Fibroblast of villous mesenchyme (primary cell): Measurements from ENCODE around the gene TMEM72. TPM values are rescaled to one million over a fixed set of nuclear protein-coding genes. Genes with fewer than 3 reads are reported as not detected.

Experiments
- DNase-seq: peaks from one replicate; pipeline ENCODE4 v3.0.0-alpha.2; 2010; ENCODE audit warnings: low read depth
- H3K4me3 ChIP-seq: 2 replicates; pipeline ENCODE4 v1.5.1; 2011; ENCODE audit warnings: low read depth, mild to moderate bottlenecking, low read length
- CTCF ChIP-seq: IDR thresholded peaks from 2 replicates; pipeline ENCODE4 v1.5.1; 2012; ENCODE audit warnings: low read depth, mild to moderate bottlenecking, low read length; ENCODE audit not compliant: insufficient read depth
- total RNA-seq: library from RNA; depleted of rRNA; stranded (reverse); fragments of >200 nt; gene quantifications from 2 replicates; pipeline ENCODE4 v1.2.3, GENCODE V29; 2012

TMEM72 gene
- total RNA-seq, 1 donor, result not detected

DNA sequence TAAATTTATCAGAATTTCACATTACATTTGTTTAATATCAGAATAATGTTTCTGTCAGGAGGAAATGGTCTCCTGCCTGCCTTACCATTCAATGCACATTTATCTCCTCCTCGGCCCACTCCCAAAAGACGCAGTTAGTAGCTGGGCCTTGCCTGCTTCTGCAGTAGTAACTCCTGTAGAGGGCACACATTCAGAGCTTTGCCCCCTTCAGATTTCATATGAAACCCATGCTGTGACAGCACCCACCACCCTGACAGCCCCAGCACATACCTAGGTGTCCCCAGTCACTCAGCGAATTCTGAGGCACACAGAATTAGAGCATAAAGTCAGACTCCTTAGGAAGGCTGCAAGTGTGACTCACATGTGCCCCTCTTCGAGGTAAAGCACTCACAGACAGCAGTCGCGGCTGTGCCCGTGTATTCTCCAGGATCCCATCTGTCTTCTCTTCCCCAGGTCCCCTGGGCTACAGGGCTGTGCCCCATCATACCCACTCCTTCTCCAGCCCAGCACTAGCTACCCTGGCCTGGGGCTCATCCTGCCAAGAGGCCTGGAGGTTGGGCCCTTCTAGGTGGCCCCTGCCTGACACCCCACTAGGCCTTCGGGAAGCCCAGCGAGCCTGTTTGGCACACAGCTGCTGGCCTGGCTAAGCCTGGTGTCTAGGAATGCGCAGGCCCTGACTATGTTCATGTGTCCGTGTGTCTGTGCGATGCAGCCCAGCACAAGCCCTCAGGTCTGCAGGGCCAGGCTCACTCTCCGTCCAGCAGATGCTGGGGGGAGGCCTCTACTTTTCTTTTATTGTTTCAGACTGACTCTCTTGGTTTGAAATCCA lies 72.1 kb downstream of the TMEM72 start:
- DNase-seq, result no peak
- no peak overlapping the region for H3K4me3 ChIP-seq
- no peak for TF ChIP-seq CTCF

- no peak overlapping the region for H3K4me3 ChIP-seq
- no peak for DNase-seq
- TF ChIP-seq CTCF, result no peak
Observed at GRCh38 chr10:44983895-44984278, 72.8 kb downstream of the TMEM72 start.

DNA sequence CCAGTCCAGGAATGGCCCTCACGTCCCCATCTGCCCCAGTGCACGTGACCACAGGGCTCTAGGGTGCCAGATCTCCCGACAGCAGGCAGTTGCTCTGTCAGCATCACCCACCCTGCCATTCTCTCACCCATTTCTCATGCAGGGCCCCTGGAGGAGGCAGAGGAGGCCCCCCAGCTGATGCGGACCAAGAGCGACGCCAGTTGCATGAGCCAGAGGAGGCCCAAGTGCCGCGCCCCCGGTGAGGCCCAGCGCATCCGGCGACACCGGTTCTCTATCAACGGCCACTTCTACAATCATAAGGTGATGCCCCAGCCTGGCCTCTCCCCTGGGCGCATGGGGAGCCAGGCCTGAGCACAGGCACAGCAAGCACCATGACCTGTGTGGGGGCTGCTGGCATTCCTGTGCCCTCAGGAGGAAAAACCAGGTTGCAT lies 73.5 kb downstream of the TMEM72 start:
- no peak for DNase-seq
- no peak overlapping the region for H3K4me3 ChIP-seq
- TF ChIP-seq CTCF, result no peak

- no peak for DNase-seq
Observed at GRCh38 chr10:44985175-44985681, 74.1 kb downstream of the TMEM72 start.

DNA sequence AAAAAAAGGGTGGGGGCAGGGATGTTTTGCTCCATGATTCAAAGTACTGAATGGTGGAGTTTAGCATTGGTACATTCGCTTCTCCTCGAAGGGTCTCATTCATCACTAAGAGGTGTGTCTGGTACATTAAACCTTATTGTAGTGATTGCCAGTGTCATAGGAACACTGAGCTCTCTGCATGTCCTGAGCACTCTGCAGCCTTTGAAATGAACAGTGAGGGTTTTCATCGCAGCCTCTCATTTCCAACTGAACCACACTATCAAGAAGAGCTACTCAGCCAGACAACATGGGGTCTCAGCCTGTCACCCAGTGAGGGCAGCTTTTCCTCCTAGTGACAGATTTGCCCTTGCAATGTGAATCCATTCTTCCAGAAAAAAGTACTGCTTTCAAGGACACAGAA lies 75.0 kb downstream of the TMEM72 start:
- no peak for TF ChIP-seq CTCF
- H3K4me3 ChIP-seq, result no peak overlapping the region
- DNase-seq, result no peak

More at GRCh38 chr10:44985175-44985681, 74.1 kb downstream of the TMEM72 start:
- TF ChIP-seq CTCF, result no peak
- H3K4me3 ChIP-seq, result no peak overlapping the region

Other genes with a start within 250 kb of the TMEM72 start
- gene RASSF4, start 48.5 kb downstream of the TMEM72 start, total RNA-seq, result 6.0 and 6.8 TPM in 2 replicates
- 17.1 and 29.8 TPM in 2 replicates for gene DEPP1, start 67.5 kb downstream of the TMEM72 start, total RNA-seq
- 14.8 and 21.2 TPM in 2 replicates for gene ZNF22, start 89.6 kb downstream of the TMEM72 start, total RNA-seq